ENCODE measurements around the gene ZNF277.

DNA sequence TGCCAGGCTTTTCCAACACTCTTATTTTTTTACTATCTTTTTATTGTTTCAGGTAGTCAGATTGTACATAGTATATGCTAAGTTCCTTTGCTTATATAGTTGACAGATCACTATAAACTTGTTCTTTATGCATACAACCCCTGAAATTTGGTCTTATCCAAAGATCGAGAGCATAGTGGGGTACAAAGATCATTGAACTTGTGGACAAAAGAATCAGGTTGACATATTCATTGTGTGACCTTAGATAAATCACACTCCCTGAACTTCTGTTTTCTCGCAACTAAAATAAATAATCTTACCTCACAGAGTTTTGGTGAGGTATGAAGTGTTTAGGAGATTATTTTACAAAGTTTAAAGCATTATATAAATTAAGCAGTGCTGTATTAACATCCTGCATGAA is 22.1 kb downstream of the ZNF277 start:
- no peak for TF ChIP-seq CTCF (optimal IDR thresholded peaks at IDR 0.05 in 1 of 3, IDR thresholded peaks at IDR 0.05 in 1 of 3, conservative IDR thresholded peaks at IDR 0.05 in 1 of 3; ENCODE audit: extremely low read depth in 1 of 3, insufficient read depth in 2 of 3, low read length in 3 of 3)
- no peak for TF ChIP-seq EZH2 (IDR thresholded peaks at IDR 0.05; ENCODE audit: low read length)
